SHP77 (cell line): ENCODE results near the gene FAM20C.

Source experiments
- DNase-seq, 2 experiments: peaks; one replicate each; lab custom pipeline; 2025; lab: John Stamatoyannopoulos, UW

FAM20C gene

DNA sequence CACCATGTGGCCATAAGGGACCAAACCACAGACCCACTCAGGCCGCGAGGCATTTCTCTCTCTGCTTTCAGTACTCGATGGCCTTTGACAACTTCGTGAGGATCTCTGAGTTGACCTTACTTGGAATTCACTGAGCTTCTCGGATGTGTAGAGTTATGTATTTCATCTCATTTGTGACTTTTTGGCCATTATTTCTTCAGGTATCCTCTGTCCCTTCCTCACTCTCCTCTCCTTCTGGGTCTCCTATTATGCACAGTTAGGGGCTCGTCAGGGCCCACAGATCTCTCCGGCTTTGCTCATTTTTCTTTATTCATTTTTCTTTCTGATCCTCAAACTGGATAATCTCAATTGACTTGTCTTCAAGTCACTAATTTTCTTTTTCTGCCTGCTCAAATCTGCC lies 81.0 kb downstream of the FAM20C start:
- no peak for DNase-seq

DNA sequence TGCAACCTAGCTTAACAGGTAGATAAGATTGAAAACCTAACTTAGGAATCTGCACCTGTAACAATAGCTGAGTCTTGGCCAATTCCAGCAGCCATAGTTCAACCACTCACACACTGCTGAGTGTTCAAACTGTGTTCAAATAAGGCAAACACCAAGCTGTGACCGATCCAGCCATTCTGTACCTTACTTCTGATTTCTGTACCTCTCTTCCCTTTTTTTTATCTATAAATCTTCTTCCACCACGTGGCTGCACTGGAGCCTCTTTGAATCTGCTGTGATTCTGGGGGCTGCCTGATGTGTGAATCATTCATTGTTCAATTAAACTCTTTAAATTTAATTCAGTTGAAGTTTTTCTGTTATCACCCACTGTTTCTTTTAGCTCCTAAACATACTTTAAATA lies 81.9 kb downstream of the FAM20C start:
- no peak for DNase-seq

DNA sequence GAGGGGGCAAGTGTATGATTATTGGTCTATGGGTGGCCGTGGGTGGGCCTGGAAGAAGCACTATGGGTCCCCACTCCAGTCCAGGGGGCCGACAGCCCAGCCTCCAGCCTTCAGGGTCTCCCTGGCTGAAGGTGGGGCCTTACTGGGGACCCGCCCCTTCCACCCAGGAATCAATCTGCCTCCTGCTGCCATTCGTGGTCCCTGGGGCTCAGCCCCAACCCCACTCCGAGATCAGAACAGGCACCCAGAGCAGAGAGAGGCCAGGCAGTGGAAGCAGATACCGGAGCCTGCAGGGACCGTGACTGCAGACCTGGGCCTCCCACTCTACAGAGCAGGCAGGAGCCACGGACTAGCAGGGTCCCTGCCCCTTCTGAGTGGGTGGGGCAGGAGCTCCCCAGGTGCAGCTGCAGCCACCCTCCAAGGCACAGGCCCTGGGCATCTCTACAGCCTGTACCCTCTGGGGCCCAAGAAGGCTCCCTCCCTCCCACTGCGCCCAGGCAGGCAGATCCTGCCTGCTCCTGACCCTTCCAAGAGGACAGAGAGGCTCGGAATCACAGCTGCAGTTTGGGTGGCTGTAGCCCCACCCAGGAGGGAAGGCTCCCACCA lies 84.0 kb downstream of the FAM20C start:
- DNase-seq = no peak

DNA sequence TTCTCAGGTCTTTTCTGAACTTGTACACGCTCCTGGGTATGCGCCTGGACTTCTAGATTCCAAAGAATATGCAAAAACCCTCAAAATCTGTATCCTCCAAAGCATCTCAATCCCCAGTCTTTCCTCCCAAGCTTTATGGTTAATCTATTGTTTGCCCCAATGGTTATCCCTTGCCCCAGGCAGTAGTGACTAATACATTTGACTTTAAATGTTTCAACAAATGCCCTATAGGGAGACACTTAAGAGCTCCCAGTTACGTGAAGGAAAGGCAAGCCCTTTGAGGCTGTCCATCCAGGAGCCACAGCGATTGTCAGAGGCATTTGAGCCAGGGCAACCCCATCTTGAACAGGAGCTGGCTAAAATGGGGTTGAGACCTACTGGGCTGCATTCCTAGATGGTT lies 84.9 kb downstream of the FAM20C start:
- no peak for DNase-seq

GRCh38 chr7:278081-278480 lies 85.7 kb downstream of the FAM20C start:
- DNase-seq = no peak

DNA sequence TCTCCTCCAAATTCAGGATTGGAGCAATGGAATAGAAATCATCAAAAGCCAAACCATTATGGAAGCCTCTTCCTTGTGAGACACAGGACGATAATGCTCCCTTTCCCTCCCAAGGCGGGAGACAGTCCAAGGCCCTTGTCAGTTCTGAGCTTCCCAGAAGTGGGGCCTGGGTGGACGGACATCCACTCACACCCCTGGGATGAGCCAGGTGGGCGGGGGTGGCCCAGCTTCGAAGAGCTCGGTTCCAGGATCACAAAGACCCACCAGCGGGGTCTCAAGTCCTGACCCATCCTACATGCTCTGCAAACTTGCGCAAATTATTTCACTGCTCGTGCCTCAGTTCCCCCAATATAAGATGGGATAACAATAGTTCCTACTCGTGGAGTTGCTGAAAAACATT lies 87.5 kb downstream of the FAM20C start:
- DNase-seq = no peak

- DNase-seq = no peak
These were observed 88.1 kb downstream of the FAM20C start for GRCh38 chr7:280461-280860.

GRCh38 chr7:281637-282036 lies 89.3 kb downstream of the FAM20C start:
- DNase-seq = no peak

GRCh38 chr7:282621-283020 lies 90.2 kb downstream of the FAM20C start:
- no peak for DNase-seq

GRCh38 chr7:284762-285722 lies 92.7 kb downstream of the FAM20C start:
- no peak for DNase-seq

DNA sequence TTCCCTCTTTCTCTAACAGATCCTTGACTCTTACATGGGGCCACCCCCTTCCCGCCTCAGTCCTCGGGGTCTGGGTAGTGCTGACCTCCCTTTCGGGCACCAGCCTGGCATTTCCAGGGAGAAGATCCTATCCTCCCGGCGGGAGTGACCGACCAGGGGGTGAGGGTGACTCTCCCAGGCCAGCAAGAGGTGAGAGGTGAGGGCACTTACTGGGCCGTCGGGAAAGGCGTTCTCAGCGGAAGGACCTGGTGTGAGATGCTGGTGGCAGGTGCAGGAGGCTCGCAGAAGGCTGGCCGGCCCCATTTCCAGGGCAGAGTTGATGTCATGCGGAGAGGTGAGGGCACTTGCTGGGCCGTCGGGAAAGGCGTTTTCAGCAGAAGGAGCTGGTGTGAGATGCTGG lies 93.4 kb downstream of the FAM20C start:
- no peak for DNase-seq

DNA sequence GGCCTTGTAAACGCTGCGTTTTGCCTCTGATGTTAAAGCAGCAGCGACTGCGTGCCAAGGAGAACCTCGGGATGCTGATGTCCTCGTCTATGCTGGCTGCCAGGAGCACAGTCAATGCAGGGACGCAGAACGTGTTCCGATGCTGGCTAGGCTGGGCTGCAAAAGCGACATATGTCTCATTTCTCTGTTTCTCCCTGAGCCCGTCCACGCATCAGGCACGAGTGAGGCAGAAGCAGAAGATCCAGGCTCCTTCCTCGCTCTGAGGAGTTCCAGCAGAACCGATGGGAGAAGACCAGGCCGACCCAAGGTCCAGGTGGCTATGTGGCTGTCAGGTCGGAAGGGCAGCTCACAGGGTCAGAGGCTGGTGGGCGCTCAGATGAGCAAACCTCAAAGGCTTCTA lies 93.9 kb downstream of the FAM20C start:
- DNase-seq = no peak

DNA sequence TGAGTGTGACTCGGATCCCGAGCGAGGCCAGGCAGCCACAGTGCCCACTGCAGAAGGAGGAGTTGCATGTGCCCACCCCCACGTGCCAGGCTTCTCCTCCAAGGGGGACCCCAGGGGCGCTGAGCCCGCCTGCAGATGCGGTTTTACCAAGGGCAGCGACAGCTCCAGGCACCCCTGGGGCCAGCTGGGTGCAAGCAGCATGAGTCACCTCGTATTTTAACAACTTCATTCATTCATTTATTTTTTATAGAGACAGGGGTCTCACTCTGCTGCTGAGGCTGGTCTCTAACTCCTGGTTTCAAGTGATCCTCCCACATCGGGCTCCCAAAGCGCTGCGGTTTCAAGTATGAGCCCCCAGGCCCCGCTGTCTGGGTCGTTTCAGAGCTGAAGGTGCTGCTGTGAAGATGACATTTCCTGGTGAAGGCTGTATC lies 96.3 kb downstream of the FAM20C start:
- no peak for DNase-seq

DNA sequence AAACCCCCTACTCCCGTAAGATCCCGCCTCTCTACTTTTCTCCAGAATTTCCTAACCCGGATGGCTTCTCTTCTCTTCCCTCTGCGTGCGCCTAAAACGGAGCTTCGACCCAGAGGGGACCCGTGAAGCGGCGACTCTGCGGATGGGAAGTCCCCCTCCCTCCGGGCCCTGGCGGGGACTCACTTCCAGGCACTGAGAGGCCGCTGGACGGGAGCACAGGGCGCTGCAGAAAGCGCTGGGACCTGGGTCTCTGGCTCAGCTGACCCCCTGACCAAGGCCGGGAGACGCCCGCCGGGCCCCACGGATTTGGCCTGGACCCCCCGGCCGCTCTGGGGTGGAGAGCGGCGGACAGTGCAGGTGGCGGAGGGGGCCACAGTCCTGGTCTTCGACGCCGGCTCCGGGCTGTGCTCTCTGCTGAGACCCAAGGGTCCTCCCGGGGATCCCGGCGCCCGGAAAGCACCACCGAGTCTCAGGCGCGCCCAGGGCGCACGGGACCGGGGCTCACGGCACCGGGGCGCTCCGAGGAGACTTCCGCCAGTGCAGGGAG lies 96.9 kb downstream of the FAM20C start:
- DNase-seq = no peak

DNA sequence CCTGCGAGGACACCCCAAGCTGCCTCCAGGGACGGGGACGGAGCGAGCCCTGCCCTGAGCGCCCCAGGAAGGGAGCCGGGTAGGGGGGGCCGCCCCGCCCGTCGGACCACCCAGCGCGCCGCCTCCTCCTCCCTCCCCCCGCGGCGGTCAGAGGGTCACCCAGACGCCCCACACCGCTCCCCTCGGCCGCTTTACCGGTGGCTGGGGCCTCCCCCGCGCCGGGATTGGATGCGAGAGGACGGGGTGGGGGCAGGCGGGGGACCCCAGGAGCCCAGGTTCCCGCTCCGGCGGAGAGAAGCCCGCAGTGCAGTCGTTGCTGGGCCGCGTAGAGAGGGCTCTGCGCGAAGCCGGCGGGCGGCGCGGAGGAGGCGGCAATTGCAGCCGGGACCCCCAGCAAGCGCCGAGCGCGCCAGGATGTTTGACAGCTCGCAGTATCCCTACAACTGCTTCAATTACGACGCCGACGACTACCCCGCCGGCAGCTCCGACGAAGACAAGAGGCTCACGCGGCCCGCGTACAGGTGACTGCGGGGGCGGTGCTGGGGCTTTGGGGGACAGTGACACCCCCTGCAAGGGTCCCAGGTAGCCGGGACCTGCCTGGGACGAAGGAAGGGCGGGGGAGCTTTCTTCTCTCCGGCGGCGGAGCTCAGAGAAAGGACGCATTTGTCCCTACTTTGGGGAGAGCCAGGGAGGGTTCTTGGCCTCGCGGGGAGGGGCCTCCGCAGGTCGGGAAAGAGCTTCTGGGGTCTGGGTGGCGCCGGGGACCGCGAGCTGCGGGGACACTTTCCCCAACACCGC lies 97.6 kb downstream of the FAM20C start, which contains the start of gene FOXL3:
Gene FOXL3, plus strand, starts transcription at position 415 of the 798 bp plus-strand sequence. Its CDS starts 0 bp downstream, at position 415.
- no peak for DNase-seq

- DNase-seq = no peak
These were observed 98.4 kb downstream of the FAM20C start for GRCh38 chr7:290554-291372.

DNA sequence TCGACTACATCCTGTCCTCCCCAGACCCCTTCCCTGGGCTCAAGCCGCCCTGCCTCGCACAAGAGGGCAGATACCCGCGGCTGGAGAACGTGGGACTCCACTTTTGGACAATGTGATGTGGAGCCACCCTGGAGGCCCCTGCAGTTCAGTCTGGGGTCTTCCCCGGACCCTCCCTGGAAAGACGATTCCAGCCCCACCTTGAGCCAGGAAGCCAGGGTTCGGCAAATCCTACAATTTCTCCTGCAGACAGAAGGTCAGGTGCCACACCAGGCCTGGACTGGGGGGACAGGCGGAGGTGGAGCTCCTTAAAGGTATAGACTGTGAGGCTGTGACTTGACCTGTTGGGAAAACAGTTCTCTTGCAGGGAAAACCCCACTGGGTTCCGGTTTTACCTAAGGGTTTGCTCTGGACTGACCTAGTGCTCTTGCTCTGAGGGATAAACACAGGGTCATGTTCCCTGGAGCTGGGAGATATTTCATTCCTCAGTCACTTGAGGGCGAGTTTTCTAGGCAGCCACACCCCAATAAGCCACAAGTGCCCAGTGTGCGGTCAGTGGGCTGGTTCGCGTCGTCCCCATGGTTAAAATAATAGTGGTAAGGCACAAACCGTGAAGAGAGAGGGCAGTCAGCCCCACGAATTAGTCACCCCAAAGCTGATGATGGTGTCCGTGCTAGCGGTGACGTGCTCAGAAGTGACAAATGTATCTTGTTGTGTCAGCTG lies 99.2 kb downstream of the FAM20C start:
- DNase-seq = no peak

- no peak for DNase-seq
These were observed 99.9 kb downstream of the FAM20C start for GRCh38 chr7:292226-292625.

- DNase-seq = no peak
These were observed 100.5 kb downstream of the FAM20C start for GRCh38 chr7:292826-293225.

GRCh38 chr7:293681-294439 lies 101.5 kb downstream of the FAM20C start:
- DNase-seq = no peak
